KOPT-K1 (cell line): ENCODE results near the gene ZNG1F.
"Not testable (repeated sequence)": the region's sequence is repeated elsewhere in the genome, so short reads cannot be mapped to it uniquely, and the experiment has no call there.

Experiments
- H3K27ac ChIP-seq: fragments of 200-600 bp; sonication (generic); 2 replicates; pipeline ENCODE4 v1.5.1; 2016; ENCODE audit warnings: antibody characterized with exemption, mild to moderate bottlenecking, low read depth, low read length; ENCODE audit not compliant: poor library complexity, severe bottlenecking
- H3K36me3 ChIP-seq: fragments of 200-600 bp; sonication (generic); 2 replicates; pipeline ENCODE4 v1.5.1; 2017; ENCODE audit warnings: antibody characterized with exemption, mild to moderate bottlenecking, low read length, moderate library complexity; ENCODE audit not compliant: insufficient read depth
- H3K9me3 ChIP-seq: fragments of 200-600 bp; sonication (generic); 2 replicates; pipeline ENCODE4 v1.5.1; 2017; ENCODE audit warnings: antibody characterized with exemption, low read length, mild to moderate bottlenecking; ENCODE audit not compliant: insufficient read depth, poor library complexity, severe bottlenecking

The ZNG1F gene

GRCh38 chr9:41105557-41106253, 83.4 kb downstream of the ZNG1F start:
- not testable (repeated sequence) for H3K36me3 ChIP-seq, H3K9me3 ChIP-seq, H3K27ac ChIP-seq

GRCh38 chr9:41104542-41104941, 84.6 kb downstream of the ZNG1F start:
- not testable (repeated sequence) for H3K9me3 ChIP-seq, H3K27ac ChIP-seq, H3K36me3 ChIP-seq

DNA sequence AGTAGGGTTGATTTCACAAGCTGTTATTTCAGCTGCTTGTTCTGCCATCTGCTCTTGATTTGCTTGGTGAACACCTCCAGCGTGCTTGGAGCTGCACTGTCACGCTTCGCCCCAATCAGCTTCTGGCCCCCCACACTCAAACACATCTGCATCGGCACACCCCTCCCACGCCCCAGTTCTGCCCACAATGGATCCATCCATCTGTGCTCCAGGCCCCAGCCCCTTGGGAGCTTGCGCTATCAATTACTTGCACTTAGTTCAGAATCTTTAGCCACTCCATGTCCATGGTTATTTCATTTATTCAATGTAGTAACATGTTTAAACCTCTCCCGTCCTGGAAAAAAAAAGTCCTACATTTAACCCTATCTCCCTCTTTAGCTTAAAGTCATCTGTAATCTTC, 88.6 kb downstream of the ZNG1F start:
- H3K27ac ChIP-seq, H3K9me3 ChIP-seq, H3K36me3 ChIP-seq: not testable (repeated sequence)

DNA sequence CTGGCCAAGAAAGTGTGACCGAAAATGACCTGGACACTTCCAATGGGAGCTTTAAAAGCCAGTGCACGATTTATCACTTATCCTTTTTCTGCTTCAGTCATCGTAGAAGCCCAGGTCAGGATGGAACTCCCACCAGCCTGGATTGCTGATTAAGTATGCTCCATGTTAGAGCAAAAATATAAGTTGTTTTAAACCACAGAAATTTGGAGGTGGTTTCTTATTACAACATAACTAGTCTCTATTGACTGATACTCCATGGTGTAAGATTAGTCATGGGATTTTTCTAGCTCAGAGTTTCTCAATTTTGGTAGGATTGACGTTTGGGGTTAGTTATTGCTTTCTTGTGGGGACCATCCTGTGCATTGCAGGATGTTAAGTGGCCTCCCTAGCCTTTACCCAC, 90.4 kb downstream of the ZNG1F start:
- not testable (repeated sequence) for H3K36me3 ChIP-seq, H3K27ac ChIP-seq, H3K9me3 ChIP-seq

- H3K27ac ChIP-seq, H3K9me3 ChIP-seq, H3K36me3 ChIP-seq: not testable (repeated sequence)
Observed at GRCh38 chr9:41095060-41095459, 94.1 kb downstream of the ZNG1F start.

GRCh38 chr9:41094010-41094773, 94.9 kb downstream of the ZNG1F start:
- not testable (repeated sequence) for H3K36me3 ChIP-seq, H3K27ac ChIP-seq, H3K9me3 ChIP-seq

- not testable (repeated sequence) for H3K36me3 ChIP-seq, H3K27ac ChIP-seq, H3K9me3 ChIP-seq
Observed at GRCh38 chr9:41090922-41091321, 98.2 kb downstream of the ZNG1F start.

GRCh38 chr9:41090386-41090785, 98.7 kb downstream of the ZNG1F start:
- H3K9me3 ChIP-seq, H3K27ac ChIP-seq: not testable (repeated sequence)

GRCh38 chr9:41088450-41089059, 100.6 kb downstream of the ZNG1F start:
- H3K27ac ChIP-seq, H3K36me3 ChIP-seq, H3K9me3 ChIP-seq: not testable (repeated sequence)

More at GRCh38 chr9:41090386-41090785, 98.7 kb downstream of the ZNG1F start:
- not testable (repeated sequence) for H3K36me3 ChIP-seq

- not testable (repeated sequence) for H3K36me3 ChIP-seq, H3K9me3 ChIP-seq, H3K27ac ChIP-seq
Observed at GRCh38 chr9:41087929-41088328, 101.2 kb downstream of the ZNG1F start.

DNA sequence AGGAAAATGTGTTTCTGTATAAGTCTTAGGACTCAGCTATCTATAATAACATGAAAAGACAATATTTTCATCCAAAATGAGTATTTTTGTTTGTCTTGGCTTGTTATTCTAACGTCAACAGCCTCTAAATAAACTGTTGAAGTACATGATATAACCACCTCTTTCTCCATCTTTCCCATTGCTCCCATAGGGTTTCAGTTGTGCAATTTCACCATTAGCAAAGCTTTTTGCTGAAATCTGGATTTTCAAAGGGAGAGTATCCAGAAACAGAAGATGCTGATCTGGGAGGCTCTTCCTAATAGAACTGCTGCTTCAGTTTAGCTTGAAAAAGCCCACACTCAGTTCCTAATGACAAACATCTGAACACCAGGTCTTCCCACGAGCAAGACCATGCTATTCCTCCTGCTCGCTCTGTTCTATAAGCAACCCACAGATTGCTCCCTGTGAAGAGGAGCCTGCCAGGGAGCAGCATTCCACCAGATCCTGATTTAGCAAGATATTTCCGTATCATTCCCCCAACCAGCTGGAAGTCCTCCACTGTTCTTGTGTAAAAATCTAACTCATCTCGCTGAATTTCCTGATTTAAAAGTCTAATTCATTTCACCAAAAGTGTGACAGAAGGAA, 101.8 kb downstream of the ZNG1F start:
- H3K9me3 ChIP-seq, H3K27ac ChIP-seq, H3K36me3 ChIP-seq: not testable (repeated sequence)

GRCh38 chr9:41086685-41087084, 102.4 kb downstream of the ZNG1F start:
- not testable (repeated sequence) for H3K27ac ChIP-seq, H3K9me3 ChIP-seq, H3K36me3 ChIP-seq

GRCh38 chr9:41086215-41086614, 102.9 kb downstream of the ZNG1F start:
- H3K9me3 ChIP-seq, H3K27ac ChIP-seq, H3K36me3 ChIP-seq: not testable (repeated sequence)

GRCh38 chr9:41082358-41082757, 106.8 kb downstream of the ZNG1F start:
- not testable (repeated sequence) for H3K9me3 ChIP-seq, H3K36me3 ChIP-seq, H3K27ac ChIP-seq
